KOPT-K1 (cell line): ENCODE data around the gene ABLIM3.

Experiments used
- H3K27ac ChIP-seq: fragments of 200-600 bp; sonication (generic); 2 replicates; pipeline ENCODE4 v1.5.1; 2016; ENCODE audit warnings: antibody characterized with exemption, mild to moderate bottlenecking, low read depth, low read length; ENCODE audit not compliant: poor library complexity, severe bottlenecking
- H3K36me3 ChIP-seq: fragments of 200-600 bp; sonication (generic); 2 replicates; pipeline ENCODE4 v1.5.1; 2017; ENCODE audit warnings: antibody characterized with exemption, mild to moderate bottlenecking, low read length, moderate library complexity; ENCODE audit not compliant: insufficient read depth
- H3K9me3 ChIP-seq: fragments of 200-600 bp; sonication (generic); 2 replicates; pipeline ENCODE4 v1.5.1; 2017; ENCODE audit warnings: antibody characterized with exemption, low read length, mild to moderate bottlenecking; ENCODE audit not compliant: insufficient read depth, poor library complexity, severe bottlenecking

The ABLIM3 gene

DNA sequence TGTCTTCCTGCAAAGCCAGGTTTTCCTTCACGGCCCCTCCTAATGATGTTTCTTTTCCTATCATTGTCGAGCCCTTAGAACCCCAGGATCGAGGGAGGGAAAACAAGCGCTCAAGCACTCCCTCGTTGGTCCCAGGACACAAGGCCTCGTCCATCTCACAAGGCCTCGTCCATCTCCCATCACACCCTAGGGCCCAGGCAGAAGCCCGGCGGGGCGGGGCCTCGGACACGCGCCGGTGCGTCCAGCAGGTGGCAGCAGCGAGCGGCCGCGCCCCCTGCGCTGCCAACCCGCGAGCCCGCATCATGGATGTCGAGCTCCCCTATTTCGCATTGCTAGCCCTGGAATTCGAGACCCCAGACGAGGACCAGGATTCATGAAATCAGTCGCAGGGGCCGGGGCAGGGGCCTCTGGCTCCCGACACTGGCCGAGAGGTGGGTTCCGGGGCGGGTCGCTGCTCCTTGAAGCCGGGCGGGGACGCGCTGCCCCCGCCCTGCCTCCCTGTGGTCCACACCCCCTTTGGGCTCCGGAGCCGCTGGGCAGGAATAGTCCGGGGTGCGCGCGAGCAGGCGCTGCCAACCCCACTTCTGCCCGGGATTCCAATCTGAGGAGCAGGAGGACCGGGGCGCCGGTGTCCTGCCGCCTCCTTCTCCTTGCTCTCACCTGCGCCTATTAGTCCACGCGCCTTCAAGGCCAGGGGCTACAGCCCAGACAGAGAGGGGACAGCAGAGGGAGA, at the start of gene ABLIM3:
ABLIM3 (plus strand) TSS at position 270 of the 733 bp plus-strand sequence. CDS start 603 bp downstream, outside the sequence.
- H3K27ac ChIP-seq = no peak within 1 kb of the TSS
- H3K9me3 ChIP-seq = peaks cover under 1% of the 10 kb centered on the region
- no peaks in the 10 kb centered on the region for H3K36me3 ChIP-seq

DNA sequence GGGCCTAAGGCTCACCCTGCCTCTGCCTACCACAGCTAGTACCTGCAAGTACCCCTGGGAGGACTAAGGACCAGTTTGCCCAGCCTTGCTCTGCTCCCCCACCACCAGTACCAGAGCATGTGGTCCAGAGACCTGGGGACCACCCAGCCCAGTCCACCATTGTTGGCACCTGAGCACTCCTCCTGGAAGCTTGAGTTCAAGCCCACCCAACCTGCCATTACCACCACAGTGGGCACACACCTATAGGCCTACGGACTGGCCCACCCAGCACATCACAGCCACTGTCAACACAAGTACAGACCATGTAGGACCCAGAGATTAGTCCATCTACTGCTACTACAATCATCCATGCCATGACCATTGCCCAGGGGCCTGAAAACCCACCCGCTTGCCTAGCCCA, 47.7 kb upstream of the ABLIM3 start:
- Histone ChIP-seq H3K36me3 (no peaks in the 10 kb centered on the region), H3K9me3 (peaks cover 3% of the 10 kb centered on the region), H3K27ac (no peak overlapping the region)

DNA sequence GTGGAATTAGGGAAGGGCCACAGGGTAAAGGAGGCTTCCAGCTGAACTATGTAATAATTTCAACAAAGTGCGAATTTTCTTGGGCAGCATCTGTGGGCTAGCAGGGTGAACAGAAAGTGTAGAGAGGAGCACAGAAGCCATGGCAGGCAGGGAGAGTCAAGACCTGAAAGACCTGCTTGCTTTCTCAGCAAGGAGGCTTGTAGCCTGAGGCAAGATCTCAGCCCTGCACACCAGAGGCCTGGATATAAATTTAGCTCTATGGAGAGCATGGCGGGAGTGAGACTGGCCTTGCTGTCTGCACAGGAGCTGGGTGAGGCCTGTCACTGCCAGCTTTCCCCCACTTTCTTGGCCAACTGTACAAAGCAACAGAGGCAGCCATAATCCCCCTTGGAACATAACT, 46.3 kb upstream of the ABLIM3 start:
- H3K9me3 ChIP-seq = peaks cover 11% of the 10 kb centered on the region
- H3K36me3 ChIP-seq = no peaks in the 10 kb centered on the region
- no peak overlapping the region for H3K27ac ChIP-seq

DNA sequence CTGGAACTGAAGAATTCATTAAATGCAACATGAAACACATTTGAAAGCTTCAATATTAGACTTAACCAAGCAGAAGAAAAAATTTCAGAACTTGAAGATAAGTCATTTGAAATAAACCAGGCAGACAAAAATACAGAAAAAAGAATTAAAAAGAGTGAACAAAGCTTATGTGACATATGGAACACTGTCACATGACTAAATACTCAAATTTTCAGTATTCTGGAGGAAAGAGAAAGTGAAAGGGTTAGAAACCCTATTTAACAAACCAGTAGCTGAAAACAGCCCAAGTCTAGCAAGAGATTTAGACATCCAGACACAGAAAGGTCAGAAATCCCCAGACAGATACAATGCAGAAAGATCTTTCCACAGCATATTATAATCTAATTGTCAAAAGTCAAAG, 41.4 kb upstream of the ABLIM3 start:
- no peak overlapping the region for H3K27ac ChIP-seq
- no peaks in the 10 kb centered on the region for H3K36me3 ChIP-seq
- H3K9me3 ChIP-seq = peaks cover 17% of the 10 kb centered on the region

DNA sequence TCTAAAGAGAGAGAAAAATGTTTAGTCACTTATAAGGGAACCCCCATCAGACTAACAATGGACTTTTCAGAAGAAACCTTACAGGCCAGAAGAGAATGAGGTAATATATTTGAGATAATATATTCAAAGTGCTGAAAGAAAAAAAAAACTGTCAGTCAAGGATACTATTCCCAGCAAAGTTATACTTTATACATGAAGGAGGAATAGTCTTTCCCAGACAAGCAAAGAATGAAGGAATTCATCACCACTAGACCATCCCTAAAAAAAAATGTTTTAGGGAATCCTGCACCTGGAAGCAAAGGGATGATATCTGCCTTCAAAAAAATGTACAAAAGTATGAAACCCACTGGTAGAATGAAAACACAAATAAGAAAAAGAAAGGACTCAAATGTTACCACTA, 41.0 kb upstream of the ABLIM3 start:
- peaks cover 17% of the 10 kb centered on the region for H3K9me3 ChIP-seq
- H3K36me3 ChIP-seq = no peaks in the 10 kb centered on the region
- no peak overlapping the region for H3K27ac ChIP-seq

DNA sequence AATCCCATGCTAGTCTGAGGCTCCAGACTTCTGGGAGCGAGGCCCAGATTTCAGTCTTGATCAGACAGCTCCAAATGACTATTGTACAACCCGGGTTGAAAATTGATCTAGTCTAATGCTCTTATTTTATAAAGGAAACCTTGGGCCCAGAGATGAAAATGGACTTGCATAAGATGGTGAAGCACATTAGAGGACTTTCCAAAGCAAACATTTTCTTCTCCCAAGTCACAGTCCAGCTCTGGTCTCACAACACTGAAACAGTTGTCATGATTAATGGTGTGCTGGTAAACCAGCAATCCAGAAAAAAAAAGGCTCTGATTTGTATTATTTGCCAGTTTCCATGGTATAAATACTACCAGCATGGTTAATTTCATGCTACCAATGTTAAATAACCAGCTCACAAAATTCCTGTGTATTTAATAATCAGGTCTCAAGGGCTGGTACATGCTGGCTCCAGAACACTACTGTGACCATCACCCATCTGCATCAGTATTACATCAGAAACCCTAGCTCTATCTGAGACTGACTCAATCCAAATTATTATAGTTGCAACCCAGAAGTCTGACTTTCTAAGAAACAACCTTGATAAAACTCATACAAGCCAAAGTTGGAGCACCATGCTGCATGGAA, 32.5 kb upstream of the ABLIM3 start:
- Histone ChIP-seq H3K9me3 (no peaks in the 10 kb centered on the region), H3K27ac (no peak overlapping the region), H3K36me3 (no peaks in the 10 kb centered on the region)

DNA sequence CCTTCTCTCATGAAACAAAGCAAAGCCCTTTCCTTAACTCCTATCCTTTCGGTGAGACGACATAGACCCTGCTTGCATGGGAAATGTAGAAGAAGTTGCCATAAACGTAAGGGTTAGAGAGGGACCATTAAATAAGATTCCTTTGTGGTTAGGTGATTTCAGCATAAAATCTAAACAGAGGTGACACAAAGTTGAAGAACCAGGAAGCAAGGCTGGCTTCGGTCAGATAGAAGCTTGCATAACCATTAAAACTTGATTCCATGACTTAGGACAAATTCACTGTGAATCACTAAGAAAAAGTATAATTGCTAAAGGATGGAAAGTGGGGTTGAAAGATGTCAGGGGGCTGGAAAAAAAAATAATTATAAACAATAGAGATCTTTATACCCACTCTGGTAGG, 30.9 kb upstream of the ABLIM3 start:
- Histone ChIP-seq H3K36me3 (no peaks in the 10 kb centered on the region), H3K27ac (no peak overlapping the region)

DNA sequence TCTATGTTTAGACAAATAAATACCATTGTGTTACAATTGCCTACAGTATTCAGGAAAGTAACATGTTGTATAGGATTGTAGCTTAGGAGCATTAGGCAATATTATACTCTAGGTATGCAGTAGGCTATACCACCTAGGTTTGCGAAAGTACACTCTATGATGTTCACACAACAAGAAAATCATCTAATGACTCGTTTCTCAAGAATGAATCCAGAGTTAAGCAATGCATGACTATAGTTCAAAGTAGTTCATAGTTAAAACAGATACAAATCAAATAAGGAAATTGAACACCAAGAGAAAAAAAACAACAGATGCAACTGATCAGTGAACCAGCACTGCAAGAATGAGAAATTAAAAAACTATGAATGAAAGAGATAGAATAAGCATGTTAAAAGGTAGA, 27.6 kb upstream of the ABLIM3 start:
- Histone ChIP-seq H3K27ac (no peak overlapping the region), H3K36me3 (no peaks in the 10 kb centered on the region), H3K9me3 (no peaks in the 10 kb centered on the region)

More for the DNA sequence above, 30.9 kb upstream of the ABLIM3 start:
- no peaks in the 10 kb centered on the region for H3K9me3 ChIP-seq

DNA sequence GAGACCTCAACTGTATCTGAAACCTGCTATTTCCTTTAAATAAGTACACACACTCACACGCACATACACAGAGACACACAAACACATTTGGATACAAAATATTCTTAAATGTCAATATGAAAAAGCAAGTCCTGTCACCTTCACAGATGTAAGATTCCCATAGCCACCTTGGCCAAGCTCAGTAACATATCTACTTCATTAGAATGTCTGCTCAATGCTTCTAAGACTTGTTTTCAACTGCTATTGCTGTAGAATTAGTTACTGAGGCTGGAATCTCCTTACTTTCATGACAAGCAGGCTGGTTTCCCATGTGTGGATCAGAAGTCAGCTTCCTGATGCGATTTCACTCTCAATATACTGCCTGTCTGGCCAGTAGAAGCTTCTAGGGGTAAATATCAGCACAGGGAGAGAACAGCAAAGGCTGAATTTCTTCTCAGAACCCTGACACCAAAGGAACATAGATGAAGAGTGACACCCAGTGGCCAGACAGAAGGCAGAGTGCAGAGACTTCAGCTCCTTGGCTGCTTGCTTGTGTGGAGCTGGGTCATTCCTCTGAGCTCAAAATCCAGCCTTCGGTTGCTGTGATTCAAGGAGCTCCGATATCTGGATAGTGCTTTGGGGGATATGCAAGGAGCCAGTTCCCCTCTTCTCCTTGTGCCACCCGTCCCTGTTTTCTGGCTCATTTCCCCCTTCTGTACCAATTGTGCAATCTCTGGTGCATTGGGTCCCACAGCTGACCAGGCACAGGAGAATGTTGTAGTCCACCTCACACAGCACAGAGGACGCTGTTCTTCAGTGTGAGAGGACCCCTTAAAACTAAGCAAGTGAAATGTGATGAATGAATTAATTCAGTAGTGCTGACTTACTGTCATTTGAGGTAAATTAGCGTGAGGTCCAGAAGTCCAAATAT, 26.6 kb upstream of the ABLIM3 start:
- Histone ChIP-seq H3K9me3 (no peaks in the 10 kb centered on the region), H3K27ac (no peak overlapping the region), H3K36me3 (no peaks in the 10 kb centered on the region)

DNA sequence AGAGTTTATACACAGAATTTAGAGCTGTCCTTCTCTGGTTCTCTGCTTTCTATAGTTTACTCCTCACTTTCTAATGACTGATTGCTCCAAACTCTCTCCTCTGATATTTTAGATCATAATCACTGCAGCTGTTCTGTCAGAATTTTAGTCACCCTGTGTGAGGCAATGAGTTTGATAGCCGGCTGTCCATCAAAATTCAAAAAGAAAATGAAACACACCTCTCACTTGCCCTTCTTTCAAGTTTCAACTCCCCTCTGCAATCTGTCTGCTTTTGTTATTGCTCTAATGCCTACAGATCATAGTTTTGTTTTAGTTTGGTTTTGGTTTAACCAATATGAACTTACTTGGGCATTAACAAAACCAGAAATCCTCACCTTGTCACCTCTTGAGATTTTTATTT, 23.3 kb upstream of the ABLIM3 start:
- Histone ChIP-seq H3K9me3 (no peaks in the 10 kb centered on the region), H3K27ac (no peak overlapping the region), H3K36me3 (no peaks in the 10 kb centered on the region)

DNA sequence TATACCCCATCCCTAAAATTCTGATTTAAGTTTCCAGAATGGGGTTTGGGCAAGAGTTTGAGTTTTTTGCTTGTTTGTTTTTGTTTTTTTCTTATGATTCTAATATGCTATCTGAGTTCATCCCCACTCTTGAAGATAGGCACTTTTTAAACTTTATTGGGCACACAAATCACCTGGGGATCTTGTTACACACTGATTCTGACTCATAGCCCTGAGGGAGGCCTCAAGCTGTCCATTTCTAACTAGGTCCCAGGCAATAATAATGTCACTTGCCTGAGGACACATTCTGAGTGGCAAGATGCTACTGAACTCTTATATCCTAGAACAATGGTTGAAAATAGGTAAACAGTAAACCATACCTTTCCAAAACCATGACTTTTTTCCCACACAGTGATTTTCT, 22.8 kb upstream of the ABLIM3 start:
- H3K27ac ChIP-seq = no peak overlapping the region
- H3K9me3 ChIP-seq = no peaks in the 10 kb centered on the region
- no peaks in the 10 kb centered on the region for H3K36me3 ChIP-seq

DNA sequence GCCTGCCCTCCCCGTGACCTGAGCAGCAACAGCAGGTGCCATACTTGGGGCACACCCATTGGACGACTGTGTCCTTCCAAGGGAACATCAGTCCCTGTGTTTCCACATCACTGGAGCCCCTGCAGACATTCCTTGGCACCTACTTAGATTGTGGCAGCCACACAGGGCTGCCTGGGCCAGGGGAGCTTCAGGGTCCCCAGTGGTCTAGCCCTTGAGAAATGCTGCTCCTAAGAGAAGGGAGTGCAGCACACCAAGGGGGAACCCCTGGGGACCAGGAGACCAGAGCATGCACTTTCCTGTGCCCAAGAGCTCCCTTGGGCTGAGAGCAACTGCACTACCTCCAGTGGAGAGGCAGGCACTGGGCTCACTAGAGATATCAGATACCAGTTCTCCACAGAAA, 20.1 kb upstream of the ABLIM3 start:
- Histone ChIP-seq H3K27ac (no peak overlapping the region), H3K9me3 (no peaks in the 10 kb centered on the region), H3K36me3 (no peaks in the 10 kb centered on the region)

DNA sequence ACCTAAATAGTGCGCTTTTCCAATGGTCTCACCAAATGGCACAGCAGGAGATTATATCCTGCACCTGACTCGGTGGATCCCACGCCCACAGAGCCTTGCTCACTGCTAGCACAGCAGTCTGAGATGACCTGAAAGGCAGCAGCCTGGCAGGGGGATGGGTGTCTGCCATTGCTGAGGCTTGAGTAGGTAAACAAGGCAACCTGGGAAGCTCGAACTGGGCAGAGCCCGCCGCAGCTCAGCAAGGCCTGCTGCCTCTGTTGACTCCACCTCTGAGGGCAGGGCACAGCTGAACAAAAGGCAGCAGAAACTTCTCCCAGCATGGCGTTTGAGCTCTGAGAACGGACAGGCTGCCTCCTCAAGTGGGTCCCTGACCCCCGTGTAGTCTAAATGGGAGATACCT, 18.1 kb upstream of the ABLIM3 start:
- Histone ChIP-seq H3K9me3 (no peaks in the 10 kb centered on the region), H3K36me3 (no peaks in the 10 kb centered on the region), H3K27ac (no peak overlapping the region)

DNA sequence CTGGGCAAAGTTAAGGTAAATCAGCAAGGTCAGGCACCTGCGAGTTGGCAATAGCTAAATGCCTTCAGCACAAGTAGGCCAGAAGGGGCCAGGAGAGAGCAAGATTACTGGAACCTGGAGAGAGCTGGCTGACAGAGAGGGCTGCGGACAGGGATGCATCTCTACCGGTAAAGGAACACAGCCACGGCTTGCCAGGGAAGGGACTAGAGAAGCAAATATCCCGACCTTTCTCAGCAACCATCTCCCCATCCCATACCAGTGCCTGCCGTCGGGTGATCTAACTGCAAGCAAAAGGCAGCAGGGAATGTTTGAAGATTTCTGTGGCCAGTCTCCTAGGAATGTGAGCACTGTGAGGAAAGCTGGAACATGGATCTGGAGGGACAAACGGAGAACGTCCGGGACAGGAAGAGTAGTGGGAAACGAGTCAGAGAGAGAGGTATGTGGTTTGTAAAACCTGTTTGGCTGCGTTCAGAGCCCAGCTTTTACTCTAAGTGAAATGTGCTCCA, 15.9 kb upstream of the ABLIM3 start:
- Histone ChIP-seq H3K36me3 (no peaks in the 10 kb centered on the region), H3K27ac (no peak overlapping the region), H3K9me3 (no peaks in the 10 kb centered on the region)

DNA sequence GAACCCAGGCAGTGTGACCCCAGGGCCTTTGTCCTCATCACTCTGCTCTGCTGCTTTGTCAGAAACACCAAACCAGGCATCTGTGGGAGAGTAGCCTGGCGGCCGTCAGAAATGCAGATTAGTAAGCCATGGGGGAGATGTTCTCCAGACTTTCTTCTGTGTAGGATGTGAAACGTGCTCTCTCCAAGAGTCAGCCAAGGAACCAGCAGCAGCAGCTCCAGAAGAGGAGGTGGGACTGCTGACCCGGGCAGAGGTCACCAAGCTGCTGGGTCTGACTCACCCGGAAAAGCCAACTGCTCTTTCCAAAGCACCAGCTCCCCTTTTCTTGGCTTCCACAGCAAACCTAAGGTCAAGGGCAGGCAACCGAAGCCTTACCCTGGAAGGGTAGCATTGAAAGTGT, 14.4 kb upstream of the ABLIM3 start:
- no peak overlapping the region for H3K27ac ChIP-seq
- H3K36me3 ChIP-seq = no peaks in the 10 kb centered on the region

More for the DNA sequence above, 14.4 kb upstream of the ABLIM3 start:
- H3K9me3 ChIP-seq = no peaks in the 10 kb centered on the region
